Hindlimb muscle (tissue), 1 donor: ENCODE data around the gene DEFB123. TPM values are rescaled to one million over a fixed set of nuclear protein-coding genes. Genes with fewer than 3 reads are reported as not detected.

Source experiments
- DNase-seq: peaks from one replicate; pipeline ENCODE4 v3.0.0-alpha.2; 2013
- polyA plus RNA-seq: library from polyadenylated mRNA; unstranded; fragments of 120-200 nt; gene quantifications from one replicate; pipeline ENCODE4 v1.2.1, GENCODE V29; 2013; ENCODE audit not compliant: insufficient read length

The DEFB123 gene
- polyA plus RNA-seq, 1 donor, result not detected

DNA sequence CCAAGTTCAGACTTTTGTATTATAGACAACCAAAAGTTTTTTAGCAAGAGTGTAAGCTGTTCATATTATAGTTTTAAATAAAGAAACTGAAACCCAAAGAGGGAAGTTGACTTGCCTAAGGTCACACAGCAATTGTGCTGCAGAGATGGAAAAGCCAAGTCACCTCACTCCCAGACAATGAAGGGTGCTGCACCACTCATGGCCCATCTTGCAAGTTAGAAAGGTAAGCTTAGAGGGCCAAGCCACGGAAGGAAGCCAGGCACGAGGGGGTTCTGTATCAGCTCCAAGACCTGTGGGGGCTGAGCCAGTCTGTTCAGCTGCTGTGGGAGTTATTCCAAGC lies 33.6 kb downstream of the DEFB123 start:
- DNase-seq, result no peak

DNA sequence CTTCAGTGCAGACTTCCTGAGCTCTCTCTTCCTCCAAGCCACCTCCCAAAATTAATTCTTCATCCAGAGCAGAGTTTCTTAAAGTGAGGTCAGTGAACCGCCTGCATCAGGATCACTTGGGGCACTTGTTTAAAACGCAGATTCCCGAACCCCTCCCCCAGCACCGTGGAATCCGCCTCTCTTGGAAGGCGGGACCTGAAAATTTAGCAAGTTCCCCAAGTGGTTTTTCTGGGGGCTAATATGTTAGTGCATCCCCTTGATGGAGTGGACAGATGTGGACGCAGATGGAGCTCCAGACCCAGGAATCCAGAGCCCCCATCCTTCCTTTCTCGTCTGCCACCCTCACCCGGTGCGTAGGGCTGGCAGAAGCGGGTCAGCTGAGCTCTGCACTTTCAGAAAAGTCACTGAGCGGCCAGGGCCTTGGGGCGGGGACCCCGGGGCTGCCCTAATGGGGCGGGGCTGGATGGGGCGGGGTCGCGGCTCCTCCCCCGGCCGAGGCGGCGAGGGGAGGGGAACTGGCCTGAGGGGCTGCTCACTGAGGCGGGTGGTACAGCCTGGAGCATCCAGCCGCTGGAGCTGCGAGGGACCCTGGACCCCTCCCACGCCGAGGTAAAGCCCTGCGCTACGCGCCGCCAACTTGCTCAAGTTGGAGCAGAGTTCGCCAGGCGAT lies 34.5 kb downstream of the DEFB123 start, which contains the start of the genes DEFB124 and REM1:
Gene DEFB124 (minus strand): TSS at position 370 of the 670 bp plus-strand sequence. CDS start 2,114 bp downstream, outside the sequence.
Gene REM1 (plus strand): TSS at position 531 of the 670 bp plus-strand sequence. CDS start 1,158 bp downstream, outside the sequence.
- DNase-seq, result peak; percentile 75

DNA sequence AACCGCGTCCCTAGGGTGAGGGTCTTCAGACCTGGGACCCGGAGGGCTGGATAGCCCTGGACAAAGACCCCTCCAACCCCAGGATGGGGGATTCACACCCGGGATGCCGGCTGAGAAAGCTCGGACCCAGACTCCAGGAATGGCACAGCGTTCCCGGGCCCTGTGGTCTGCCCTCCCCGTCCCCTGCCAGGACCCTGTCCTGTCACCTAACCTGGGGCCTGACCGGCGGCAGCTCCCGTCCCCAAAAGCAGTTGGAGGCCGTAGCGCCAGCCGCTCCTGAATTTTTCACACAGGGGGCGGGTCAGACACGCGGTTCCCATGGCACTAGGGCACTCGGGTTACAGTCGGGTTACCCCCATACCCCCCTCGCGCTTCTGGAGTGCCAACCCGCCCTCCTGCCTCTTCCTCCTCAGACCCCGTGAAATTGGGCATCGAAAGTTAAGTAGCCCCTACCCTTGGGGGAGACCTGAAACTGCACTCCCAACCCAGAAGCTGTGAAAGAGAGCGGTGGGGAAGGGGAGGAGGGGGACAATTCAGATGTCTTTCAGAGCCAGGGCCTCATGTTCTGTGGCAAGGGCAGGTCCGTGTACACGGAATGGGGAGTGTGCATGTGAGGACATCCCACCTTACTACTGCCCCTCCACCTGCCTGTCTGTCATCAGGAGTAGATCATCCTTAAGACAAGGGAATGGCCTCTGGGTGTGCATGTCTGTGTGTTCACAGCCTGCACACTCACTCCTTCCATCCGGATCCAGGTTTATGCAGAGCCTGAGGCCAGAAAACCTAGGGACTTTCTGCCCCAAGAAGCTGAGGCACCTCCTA lies 35.3 kb downstream of the DEFB123 start:
- no peak for DNase-seq

DNA sequence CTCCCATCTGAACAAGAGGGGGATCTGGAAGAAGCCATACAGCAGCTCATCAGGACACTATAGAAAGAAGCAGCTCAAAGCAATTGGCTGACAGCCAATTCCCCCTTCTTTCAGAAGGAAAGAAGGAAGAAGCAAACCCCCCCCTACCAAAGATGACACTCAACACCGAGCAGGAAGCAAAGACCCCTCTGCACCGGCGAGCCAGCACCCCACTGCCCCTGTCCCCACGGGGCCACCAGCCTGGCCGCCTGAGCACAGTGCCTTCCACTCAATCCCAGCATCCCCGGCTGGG lies 35.8 kb downstream of the DEFB123 start:
- no peak for DNase-seq

DNA sequence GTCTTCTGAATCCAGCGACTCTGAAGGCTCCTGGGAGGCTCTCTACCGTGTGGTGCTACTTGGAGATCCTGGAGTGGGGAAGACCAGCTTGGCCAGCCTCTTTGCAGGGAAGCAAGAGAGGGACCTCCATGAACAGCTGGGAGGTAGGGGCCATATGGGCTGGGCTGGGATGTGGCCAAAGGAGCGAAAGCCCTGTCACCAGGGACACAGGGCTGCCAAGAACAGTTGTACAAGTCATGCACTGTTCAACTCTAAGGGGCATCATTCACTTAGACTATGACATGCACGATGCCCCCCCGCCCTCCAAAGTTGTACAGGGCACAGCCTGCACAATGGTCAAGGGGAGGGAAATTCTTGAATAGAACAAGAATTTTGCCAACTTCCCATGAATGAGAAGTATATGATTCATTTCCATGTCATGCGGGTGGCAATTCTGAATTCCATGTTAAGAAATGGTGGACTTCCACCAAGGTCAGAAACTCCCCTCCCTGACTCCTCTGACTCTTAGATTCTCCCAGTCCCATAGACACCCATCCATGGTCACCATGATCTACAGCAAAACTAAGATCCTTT lies 36.3 kb downstream of the DEFB123 start:
- no peak for DNase-seq

GRCh38 chr20:31484001-31484400 lies 43.6 kb downstream of the DEFB123 start:
- peak; percentile 57 for DNase-seq

DNA sequence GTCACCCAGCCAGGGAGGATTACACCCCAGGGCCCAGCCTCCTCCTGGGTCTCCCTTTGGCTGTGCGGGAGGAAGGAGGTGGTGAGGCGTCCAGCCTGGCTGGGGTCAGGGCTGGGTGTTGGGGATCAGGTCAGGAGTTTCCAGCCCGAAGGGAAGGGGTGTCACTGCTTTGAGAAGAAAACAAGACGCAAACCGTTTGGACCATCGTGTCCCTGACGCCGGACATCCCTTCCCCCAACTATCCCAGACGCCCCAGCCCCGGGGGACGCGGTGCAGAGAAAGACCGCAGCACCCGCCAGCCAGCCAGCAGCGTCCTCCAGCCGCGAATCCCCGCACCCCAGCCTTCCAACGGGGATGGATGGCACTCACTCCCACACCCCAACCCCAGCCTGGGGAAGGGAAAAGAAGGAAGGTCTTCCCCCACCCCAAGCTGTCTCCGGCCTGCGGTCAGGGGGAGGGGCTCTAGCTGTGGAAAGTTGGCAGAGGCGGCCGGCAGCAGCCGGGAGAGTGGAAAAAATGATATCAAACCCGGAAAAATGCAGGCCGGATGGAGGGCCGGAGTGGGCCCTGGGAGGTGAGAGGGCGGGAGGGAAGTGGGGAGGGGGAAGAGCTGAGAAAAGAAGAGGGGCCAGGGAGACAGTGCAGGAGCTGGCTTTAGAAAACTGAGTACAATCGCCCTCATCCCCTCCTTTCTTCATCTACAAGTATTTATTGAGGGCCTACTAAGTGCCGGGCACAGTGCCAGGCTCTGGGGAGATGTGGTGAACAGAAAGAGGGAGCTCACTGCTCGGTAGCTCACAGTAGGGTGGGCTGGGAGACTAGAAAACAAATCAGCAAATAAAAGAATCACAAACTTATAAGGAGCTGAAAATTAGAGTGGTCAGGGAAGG lies 45.3 kb downstream of the DEFB123 start:
- peak; percentile 95 for DNase-seq

GRCh38 chr20:31488115-31488514 lies 47.7 kb downstream of the DEFB123 start:
- DNase-seq, result no peak

DNA sequence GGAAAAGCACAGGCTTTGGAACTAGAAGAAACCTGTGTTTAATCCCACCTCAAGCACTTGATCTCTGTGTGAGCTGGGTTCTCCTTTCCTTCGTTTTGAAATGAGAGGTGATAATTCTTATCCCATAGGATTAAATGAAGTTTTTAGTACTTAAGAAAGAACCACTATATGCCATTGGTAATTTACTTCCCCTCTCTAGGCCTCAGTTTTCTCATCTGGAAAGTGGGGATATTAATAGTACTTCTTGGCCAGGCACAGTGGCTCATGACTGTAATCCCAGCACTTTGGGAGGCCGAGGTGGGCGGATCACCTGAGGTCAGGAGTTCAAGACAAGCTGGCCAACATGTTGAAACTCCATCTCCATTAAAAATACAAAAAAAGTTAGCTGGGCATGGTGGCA lies 48.7 kb downstream of the DEFB123 start:
- no peak for DNase-seq

DNA sequence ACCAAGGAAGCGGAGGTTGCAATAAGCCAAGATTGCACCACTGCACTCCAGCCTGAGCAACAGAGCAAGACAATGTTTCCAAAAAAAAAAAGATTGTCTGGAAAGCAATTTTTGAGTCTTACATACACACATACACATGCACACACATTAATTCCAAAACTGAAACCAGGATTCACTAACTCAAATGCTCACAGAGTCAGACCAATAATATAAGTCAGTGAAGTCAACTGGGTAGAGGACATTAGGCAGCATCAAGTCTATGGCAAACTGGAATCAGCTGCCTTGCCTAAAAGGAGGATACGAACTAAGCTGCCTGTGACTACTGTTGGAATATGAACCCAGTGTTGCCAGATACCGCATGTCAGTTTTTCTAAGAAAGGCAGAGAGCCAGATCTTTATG lies 50.3 kb downstream of the DEFB123 start:
- no peak for DNase-seq

DNA sequence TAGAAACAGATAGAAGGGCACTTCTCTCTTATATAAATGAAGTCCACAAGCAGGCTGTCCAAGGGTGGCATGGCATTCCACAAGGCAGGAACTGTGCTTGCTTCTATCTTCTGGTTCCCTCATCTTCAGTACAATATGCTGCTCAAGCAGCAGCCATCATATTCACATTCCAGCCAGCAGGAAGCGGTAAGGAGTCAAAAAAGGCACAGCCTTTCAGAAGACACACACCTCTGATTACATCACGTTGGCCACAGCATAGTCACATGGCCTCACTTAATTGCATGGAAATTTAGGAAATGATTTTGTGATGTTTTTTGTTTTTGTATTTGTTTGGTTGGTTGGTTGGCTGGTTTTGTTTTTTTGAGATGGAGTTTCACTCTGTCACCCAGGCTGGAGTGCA lies 53.7 kb downstream of the DEFB123 start:
- no peak for DNase-seq

- peak; percentile 94 for DNase-seq
These were observed 56.4 kb downstream of the DEFB123 start for GRCh38 chr20:31496761-31497295.

GRCh38 chr20:31497838-31498540 lies 57.6 kb downstream of the DEFB123 start:
- no peak for DNase-seq

Other genes with a start within 250 kb of the DEFB123 start
- gene DEFB115, start 183.0 kb upstream of the DEFB123 start, polyA plus RNA-seq, result not detected
- not detected for gene DEFB116, start 132.0 kb upstream of the DEFB123 start, polyA plus RNA-seq
- not detected for gene DEFB118, start 72.0 kb upstream of the DEFB123 start, polyA plus RNA-seq
- not detected for gene DEFB119, start 50.0 kb upstream of the DEFB123 start, polyA plus RNA-seq
- gene DEFB121, start 34.4 kb upstream of the DEFB123 start, polyA plus RNA-seq, result not detected
- gene DEFB124, start 34.5 kb downstream of the DEFB123 start, polyA plus RNA-seq, result 0.88 TPM
- 6.6 TPM for gene REM1, start 34.7 kb downstream of the DEFB123 start, polyA plus RNA-seq
- 84.3 TPM for gene HM13, start 73.8 kb downstream of the DEFB123 start, polyA plus RNA-seq
- 22.8 TPM for gene ID1, start 164.7 kb downstream of the DEFB123 start, polyA plus RNA-seq
- gene COX4I2, start 197.3 kb downstream of the DEFB123 start, polyA plus RNA-seq, result 9.2 TPM